Neural cell (in vitro differentiated cells): ENCODE data around the gene UNC45A.

Source experiments
- CTCF ChIP-seq: fragments of 450-650 bp; IDR thresholded peaks from 2 replicates; pipeline ENCODE4 v1.5.1; 2014; ENCODE audit warnings: antibody characterized with exemption, mild to moderate bottlenecking, moderate library complexity; ENCODE audit not compliant: poor library complexity, severe bottlenecking
- EZH2 ChIP-seq: fragments of 200-600, 300-800 bp; shearing (Covaris generic), sonication (generic); IDR thresholded peaks from 2 replicates; pipeline ENCODE4 v1.6.1; 2014; ENCODE audit warnings: antibody characterized with exemption, low read length, borderline replicate concordance, mild to moderate bottlenecking; ENCODE audit not compliant: insufficient read depth, poor library complexity, severe bottlenecking
- MXI1 ChIP-seq: fragments of 450-650 bp; conservative IDR thresholded peaks from 2 replicates; pipeline ENCODE4 v1.6.1; 2014; ENCODE audit warnings: antibody characterized with exemption, mild to moderate bottlenecking; ENCODE audit not compliant: poor library complexity, severe bottlenecking
- REST ChIP-seq: IDR thresholded peaks from 2 replicates; pipeline ENCODE4 v1.6.1; 2012; ENCODE audit warnings: borderline replicate concordance
- TAF1 ChIP-seq: IDR thresholded peaks from 2 replicates; pipeline ENCODE4 v1.6.1; 2012; ENCODE audit warnings: low read depth

GRCh38 chr15:90921887-90922286 lies 13.2 kb upstream of the UNC45A start:
- TF ChIP-seq CTCF (no peak), EZH2 (no peak), MXI1 (no peak), REST (no peak), TAF1 (no peak)
